Mesenchymal stem cell (in vitro differentiated cells and primary cell): ENCODE measurements around the gene STK26.

Experiments used
- DNase-seq: peaks from one replicate; pipeline ENCODE4 v3.0.0-alpha.2; 2013
- H2AFZ ChIP-seq: one replicate; pipeline ENCODE4 v1.6.1; 2013; ENCODE audit warnings: low read depth, mild to moderate bottlenecking, control low read depth, inconsistent platforms, low read length, moderate library complexity
- H2AK5ac ChIP-seq: 2 replicates; pipeline ENCODE4 v1.6.1; 2013; ENCODE audit warnings: low read length, moderate library complexity, mild to moderate bottlenecking, inconsistent platforms; ENCODE audit not compliant: severe bottlenecking
- H2BK120ac ChIP-seq: one replicate; pipeline ENCODE4 v1.6.1; 2013; ENCODE audit warnings: low read depth, mild to moderate bottlenecking, inconsistent platforms, low read length, moderate library complexity
- H2BK12ac ChIP-seq, 2 experiments: one replicate each; pipeline ENCODE4 v1.6.1; 2013; ENCODE audit warnings: inconsistent platforms in 2 of 2, low read length in 2 of 2, mild to moderate bottlenecking in 2 of 2, moderate library complexity in 2 of 2, control low read depth in 1 of 2
- H2BK15ac ChIP-seq: one replicate; pipeline ENCODE4 v1.6.1; 2013; ENCODE audit warnings: mild to moderate bottlenecking, low read depth, inconsistent platforms; ENCODE audit not compliant: poor library complexity, severe bottlenecking
- H2BK5ac ChIP-seq: 2 replicates; pipeline ENCODE4 v1.6.1; 2013; ENCODE audit warnings: low read depth, mild to moderate bottlenecking, low read length, control low read depth, inconsistent platforms; ENCODE audit not compliant: poor library complexity, severe bottlenecking
- H3K14ac ChIP-seq, 2 experiments: one replicate each; pipeline ENCODE4 v1.6.1; 2013; ENCODE audit warnings: inconsistent platforms in 2 of 2, low read length in 2 of 2, control low read depth in 1 of 2, mild to moderate bottlenecking in 1 of 2, moderate library complexity in 1 of 2
- H3K18ac ChIP-seq, 2 experiments: one replicate each; pipeline ENCODE4 v1.6.1; 2013; ENCODE audit warnings: inconsistent platforms in 2 of 2, low read length in 2 of 2, control low read depth in 1 of 2, low read depth in 1 of 2, mild to moderate bottlenecking in 1 of 2
- H3K23ac ChIP-seq, 2 experiments: one replicate each; pipeline ENCODE4 v1.6.1; 2013; ENCODE audit warnings: inconsistent platforms in 2 of 2, low read length in 2 of 2, mild to moderate bottlenecking in 2 of 2, moderate library complexity in 2 of 2, control low read depth in 1 of 2
- H3K27ac ChIP-seq: 2 replicates; pipeline ENCODE4 v1.5.1; 2013; ENCODE audit warnings: mild to moderate bottlenecking, moderate library complexity, low read length, control low read depth, inconsistent platforms; ENCODE audit not compliant: poor library complexity, severe bottlenecking
- H3K27me3 ChIP-seq, 2 experiments: 2 replicates each; pipeline versions ENCODE4 v1.6.1 to v1.7.0; 2013; ENCODE audit warnings: low read length in 2 of 2, mild to moderate bottlenecking in 2 of 2, moderate library complexity in 2 of 2, control low read depth in 1 of 2, inconsistent platforms in 1 of 2; ENCODE audit not compliant: control insufficient read depth in 1 of 2, insufficient read depth in 1 of 2
- H3K36me3 ChIP-seq, 2 experiments: 2 replicates each; pipeline versions ENCODE4 v1.6.1 to v1.7.0; 2013; ENCODE audit warnings: low read length in 2 of 2, control low read depth in 1 of 2, inconsistent platforms in 1 of 2, low read depth in 1 of 2, mild to moderate bottlenecking in 1 of 2; ENCODE audit not compliant: insufficient read depth in 2 of 2, control insufficient read depth in 1 of 2
- H3K4ac ChIP-seq, 2 experiments: one replicate each; pipeline ENCODE4 v1.6.1; 2013; ENCODE audit warnings: inconsistent platforms in 2 of 2, low read length in 2 of 2, mild to moderate bottlenecking in 2 of 2, moderate library complexity in 2 of 2, control low read depth in 1 of 2, low read depth in 1 of 2
- H3K4me1 ChIP-seq: 2 replicates; pipeline ENCODE4 v1.6.1; 2013; ENCODE audit warnings: low read depth, low read length, control low read depth; ENCODE audit not compliant: control insufficient read depth, insufficient read depth
- H3K4me2 ChIP-seq: 2 replicates; pipeline ENCODE4 v1.6.1; 2013; ENCODE audit warnings: low read length, mild to moderate bottlenecking, inconsistent platforms; ENCODE audit not compliant: poor library complexity, severe bottlenecking
- H3K4me3 ChIP-seq, 2 experiments: 2 replicates each; pipeline versions ENCODE4 v1.5.1 to v1.7.0; 2013; ENCODE audit warnings: low read length in 2 of 2, mild to moderate bottlenecking in 2 of 2, control low read depth in 1 of 2, low read depth in 1 of 2; ENCODE audit not compliant: insufficient read depth in 1 of 2
- H3K79me1 ChIP-seq: replicated peaks from 2 replicates; pipeline ENCODE4 v1.6.1; 2013; ENCODE audit warnings: mild to moderate bottlenecking, control low read depth, low read length, inconsistent platforms; ENCODE audit not compliant: poor library complexity, severe bottlenecking
- H3K9ac ChIP-seq: 2 replicates; pipeline ENCODE4 v1.7.0; 2013; ENCODE audit warnings: mild to moderate bottlenecking, low read length, moderate library complexity
- H3K9me3 ChIP-seq: 2 replicates; pipeline ENCODE4 v1.7.0; 2013; ENCODE audit warnings: mild to moderate bottlenecking, low read length; ENCODE audit not compliant: control insufficient read depth
- H4K8ac ChIP-seq: one replicate; pipeline ENCODE4 v1.6.1; 2013; ENCODE audit warnings: inconsistent platforms, mild to moderate bottlenecking, low read length, moderate library complexity
- H4K91ac ChIP-seq: one replicate; pipeline ENCODE4 v1.6.1; 2013; ENCODE audit warnings: mild to moderate bottlenecking, low read length, inconsistent platforms
- WGBS: methylation state at CpG from one replicate; pipeline ENCODE4 v1.1.7; 2013; ENCODE audit warnings: mixed read lengths; 5-methylcytosine and 5-hydroxymethylcytosine counted together

The STK26 gene

GRCh38 chrX:132033166-132033565, 10.1 kb downstream of the STK26 start:
- DNase-seq = peak; percentile 48
- H3K18ac ChIP-seq = no peak overlapping the region
- no peak overlapping the region for H3K4ac ChIP-seq
- no peak overlapping the region for H3K14ac ChIP-seq
- no peak overlapping the region for H3K9ac ChIP-seq
- WGBS = no CpG with 5 or more reads among the region's 3 CpGs
- no peak overlapping the region for H2BK12ac ChIP-seq
- H4K91ac ChIP-seq = no peak overlapping the region
- no peak overlapping the region for H2BK5ac ChIP-seq
- H3K4me3 ChIP-seq = no peak overlapping the region
- no peaks in the 10 kb centered on the region for H3K79me1 ChIP-seq
- H2BK15ac ChIP-seq = no peak overlapping the region
- H3K9me3 ChIP-seq = no peaks in the 10 kb centered on the region
- H4K8ac ChIP-seq = no peak overlapping the region
- H3K27ac ChIP-seq = no peak overlapping the region
- no peak overlapping the region for H3K23ac ChIP-seq
- no peaks in the 10 kb centered on the region for H3K36me3 ChIP-seq
- H2AFZ ChIP-seq = no peak overlapping the region
- H3K4me2 ChIP-seq = no peak overlapping the region
- peaks cover 0 to 18% of the 10 kb centered on the region in 2 experiments for H3K27me3 ChIP-seq
- no peak overlapping the region for H2AK5ac ChIP-seq
- H2BK120ac ChIP-seq = no peak overlapping the region
- no peaks in the 10 kb centered on the region for H3K4me1 ChIP-seq

- H3K79me1 ChIP-seq = no peaks in the 10 kb centered on the region
- no peak overlapping the region for H2BK5ac ChIP-seq
- no peak overlapping the region for H2AK5ac ChIP-seq
- peaks cover 0 to 18% of the 10 kb centered on the region in 2 experiments for H3K27me3 ChIP-seq
- no peak overlapping the region for H2BK15ac ChIP-seq
- H3K4me2 ChIP-seq = no peak overlapping the region
- no peak overlapping the region for H2BK12ac ChIP-seq
- no peak overlapping the region for H2AFZ ChIP-seq
- H3K4ac ChIP-seq = no peak overlapping the region
- no peak overlapping the region for H3K18ac ChIP-seq
- no peak overlapping the region for H3K23ac ChIP-seq
- H3K27ac ChIP-seq = no peak overlapping the region
- H3K9me3 ChIP-seq = no peaks in the 10 kb centered on the region
- no peak overlapping the region for H3K14ac ChIP-seq
- no peak overlapping the region for H4K91ac ChIP-seq
- DNase-seq = no peak
- no peaks in the 10 kb centered on the region for H3K4me1 ChIP-seq
- no peaks in the 10 kb centered on the region for H3K36me3 ChIP-seq
- 100% methylated on average over 3 of the region's 3 CpGs for WGBS
- no peak overlapping the region for H4K8ac ChIP-seq
- no peak overlapping the region for H3K4me3 ChIP-seq
- no peak overlapping the region for H2BK120ac ChIP-seq
- H3K9ac ChIP-seq = no peak overlapping the region
Measured at GRCh38 chrX:132034648-132035047, 11.5 kb downstream of the STK26 start.

GRCh38 chrX:132037479-132037993, 14.4 kb downstream of the STK26 start:
- peaks cover 0 to 23% of the 10 kb centered on the region in 2 experiments for H3K27me3 ChIP-seq
- no peak overlapping the region for H3K4ac ChIP-seq
- H3K14ac ChIP-seq = no peak overlapping the region
- H4K8ac ChIP-seq = no peak overlapping the region
- DNase-seq = no peak
- no peaks in the 10 kb centered on the region for H3K79me1 ChIP-seq
- H2BK5ac ChIP-seq = no peak overlapping the region
- no peak overlapping the region for H3K9ac ChIP-seq
- no peak overlapping the region for H3K4me3 ChIP-seq
- H3K27ac ChIP-seq = no peak overlapping the region
- H2BK12ac ChIP-seq = no peak overlapping the region
- no peak overlapping the region for H2AK5ac ChIP-seq
- no peak overlapping the region for H3K23ac ChIP-seq
- no peak overlapping the region for H3K18ac ChIP-seq
- 58% methylated on average over 3 of the region's 5 CpGs for WGBS
- no peak overlapping the region for H4K91ac ChIP-seq
- H3K36me3 ChIP-seq = no peaks in the 10 kb centered on the region
- no peak overlapping the region for H3K4me2 ChIP-seq
- H2BK120ac ChIP-seq = no peak overlapping the region
- H3K9me3 ChIP-seq = no peaks in the 10 kb centered on the region
- no peak overlapping the region for H2BK15ac ChIP-seq
- no peaks in the 10 kb centered on the region for H3K4me1 ChIP-seq
- no peak overlapping the region for H2AFZ ChIP-seq

GRCh38 chrX:132040066-132040465, 17.0 kb downstream of the STK26 start:
- no peak overlapping the region for H3K4ac ChIP-seq
- no peak overlapping the region for H3K4me3 ChIP-seq
- no peak overlapping the region for H2BK15ac ChIP-seq
- no peak overlapping the region for H2BK120ac ChIP-seq
- no peak overlapping the region for H2BK12ac ChIP-seq
- no peaks in the 10 kb centered on the region for H3K36me3 ChIP-seq
- no peak overlapping the region for H3K14ac ChIP-seq
- no peak overlapping the region for H2BK5ac ChIP-seq
- no peak overlapping the region for H4K8ac ChIP-seq
- H3K79me1 ChIP-seq = no peaks in the 10 kb centered on the region
- no peak overlapping the region for H4K91ac ChIP-seq
- H3K23ac ChIP-seq = no peak overlapping the region
- no peaks in the 10 kb centered on the region for H3K4me1 ChIP-seq
- H3K27ac ChIP-seq = no peak overlapping the region
- no peak overlapping the region for H2AK5ac ChIP-seq
- H3K27me3 ChIP-seq = peaks cover 0 to 19% of the 10 kb centered on the region in 2 experiments
- no peaks in the 10 kb centered on the region for H3K9me3 ChIP-seq
- H3K4me2 ChIP-seq = no peak overlapping the region
- no peak for DNase-seq
- no peak overlapping the region for H3K18ac ChIP-seq
- WGBS = no CpG with 5 or more reads among the region's 2 CpGs
- H3K9ac ChIP-seq = no peak overlapping the region
- H2AFZ ChIP-seq = no peak overlapping the region
